GM15510 (cell line): ENCODE data around the gene DCTN3.

Experiments used
- POLR2A ChIP-seq: IDR thresholded peaks from 3 replicates; pipeline ENCODE4 v1.6.1; 2011; ENCODE audit warnings: borderline replicate concordance; ENCODE audit not compliant: insufficient read length; ENCODE audit errors: extremely low read depth

The DCTN3 gene

DNA sequence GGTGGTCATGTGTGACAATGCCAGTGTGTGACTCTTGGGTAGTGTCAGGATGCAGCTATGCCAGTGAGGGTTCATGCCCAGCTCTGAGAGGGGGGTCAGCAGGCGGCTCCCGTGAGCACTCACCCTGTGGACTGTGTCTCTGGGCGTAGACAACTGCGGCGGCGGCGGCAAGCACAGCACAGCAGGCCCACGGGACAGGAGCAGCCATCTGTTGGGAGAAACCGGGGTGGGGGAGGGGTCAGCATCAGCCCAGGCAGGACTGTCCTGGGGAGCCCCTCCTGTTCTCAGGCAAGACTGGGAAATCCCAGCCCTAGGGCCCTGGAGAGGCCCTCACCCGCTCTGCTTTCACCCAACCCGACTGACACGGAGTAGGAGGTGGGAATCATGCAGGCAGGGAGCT is 51.5 kb downstream of the DCTN3 start:
- TF ChIP-seq POLR2A: no peak

DNA sequence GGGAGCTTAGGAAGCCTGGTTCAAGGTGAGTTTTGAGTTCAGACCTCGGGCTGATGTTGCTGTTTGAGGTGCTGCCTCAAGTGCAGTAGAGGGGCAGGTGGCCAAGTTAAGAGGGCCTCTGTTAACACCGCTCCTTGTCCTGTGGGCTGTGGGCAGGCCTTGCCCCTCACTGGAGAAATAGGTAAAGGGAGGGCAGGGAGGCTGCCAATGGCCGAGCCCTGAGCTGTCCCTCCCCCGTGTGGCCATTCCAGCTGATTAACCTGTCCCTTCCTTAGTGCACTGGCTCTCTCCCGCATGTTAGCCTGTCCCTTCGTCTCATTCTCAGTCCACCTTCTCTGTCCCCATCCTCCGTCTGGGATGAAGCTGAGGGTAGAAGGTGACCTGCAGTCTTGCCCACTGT is 52.2 kb downstream of the DCTN3 start:
- no peak for TF ChIP-seq POLR2A

DNA sequence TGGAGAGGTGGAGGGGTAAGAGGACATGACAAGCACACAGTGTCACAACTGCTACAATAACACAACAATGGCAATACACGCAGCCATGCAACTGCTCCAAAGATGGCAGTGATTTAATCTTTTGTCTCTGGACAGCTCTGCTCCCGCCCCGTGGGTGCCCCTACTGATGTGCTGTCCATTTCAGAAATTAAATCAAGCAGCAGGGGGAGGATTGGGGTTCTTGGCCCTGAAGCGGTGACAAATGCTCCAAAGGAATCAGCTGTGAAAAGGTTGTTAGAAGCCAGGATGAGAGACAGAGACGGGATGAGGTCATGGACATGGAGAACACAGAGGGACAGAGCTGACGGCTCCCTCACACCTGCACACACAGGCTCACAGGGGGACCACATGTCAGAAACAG is 53.3 kb downstream of the DCTN3 start:
- no peak for TF ChIP-seq POLR2A

DNA sequence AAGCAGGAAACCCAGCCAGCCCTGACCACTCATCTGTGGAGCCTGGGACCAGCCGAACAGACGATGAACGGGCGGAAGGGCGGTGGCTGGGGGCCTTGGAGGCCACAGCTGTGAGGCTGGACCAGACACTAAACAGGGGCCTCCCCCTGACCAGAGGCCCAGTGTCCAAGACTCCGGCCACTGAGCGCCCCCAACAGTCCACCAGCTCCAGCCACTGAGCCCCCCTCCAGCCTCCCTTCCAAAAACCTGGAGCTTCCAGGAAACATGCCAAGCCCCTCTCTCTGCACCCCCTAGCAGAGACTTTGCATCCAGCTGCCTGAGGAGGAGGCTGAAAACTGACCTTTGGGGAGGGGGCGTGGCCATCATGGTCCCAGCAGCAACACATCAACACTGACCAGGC is 54.0 kb downstream of the DCTN3 start:
- no peak for TF ChIP-seq POLR2A

DNA sequence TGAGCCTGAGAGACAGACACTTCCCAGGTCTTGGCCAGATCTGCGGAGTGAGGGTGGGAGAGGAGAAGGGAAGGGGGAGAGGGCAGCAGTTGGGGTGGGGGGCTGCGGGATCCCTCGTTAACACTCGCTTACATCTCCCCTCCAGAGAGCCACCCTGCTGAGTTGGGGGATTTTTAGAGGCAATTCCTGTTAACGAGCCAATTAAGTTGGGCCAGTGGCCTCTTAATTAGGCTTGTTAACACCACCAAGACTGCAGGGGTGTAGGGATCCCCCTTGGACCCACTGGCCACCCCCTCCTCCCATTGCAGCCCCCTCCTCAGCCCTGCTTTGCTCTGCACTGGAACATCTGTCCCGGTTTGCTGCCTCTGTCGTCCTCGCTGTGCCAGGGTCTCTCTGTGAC is 54.4 kb downstream of the DCTN3 start:
- TF ChIP-seq POLR2A: no peak

DNA sequence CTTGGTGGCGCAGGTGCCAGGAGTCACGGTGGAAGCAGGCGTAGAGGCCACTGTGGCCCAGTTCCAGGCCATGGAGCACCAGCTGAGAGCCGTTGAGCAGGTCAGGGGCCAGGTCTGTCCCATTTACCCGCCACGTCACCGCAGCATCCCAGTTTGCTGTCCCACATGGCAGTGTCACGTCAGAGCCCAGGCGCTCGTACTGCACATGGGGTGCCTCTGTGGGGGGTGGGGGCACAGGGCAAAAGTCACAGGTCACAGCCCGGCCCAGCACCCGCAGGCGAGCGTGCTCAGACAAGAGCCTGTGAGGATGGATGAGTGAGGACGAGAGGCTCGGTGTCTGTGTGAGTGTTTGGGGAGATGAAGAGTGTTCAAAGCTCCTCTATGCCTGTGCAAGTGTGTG is 55.7 kb downstream of the DCTN3 start:
- no peak for TF ChIP-seq POLR2A
